MCF 10A (cell line): ENCODE data around the gene CCDC33. TPM values are rescaled to one million over a fixed set of nuclear protein-coding genes. Genes with fewer than 3 reads are reported as not detected.

Source experiments
- BruUV-seq: library from RNA; stranded (reverse); fragments of 400-500 nt; replicated peaks from 2 replicates; lab custom pipeline; 2021; lab: Mats Ljungman, UMichigan
- CTCF ChIA-PET: fragments of 300-600 bp; sonication (Branson Sonifier 250); formaldehyde crosslinking; extraction: SDS; loops from one replicate; lab custom pipeline; 2021; ENCODE audit warnings: antibody characterized with exemption, inconsistent platforms; lab: Yijun Ruan, JAX
- POLR2A ChIA-PET: fragments of 300-600, 350-650 bp; sonication (Branson Sonifier 250); formaldehyde crosslinking; extraction: SDS; loops from one replicate; lab custom pipeline; 2020; ENCODE audit warnings: antibody characterized with exemption, inconsistent platforms; lab: Yijun Ruan, JAX
- DNase-seq: peaks from one replicate; pipeline ENCODE4 v3.0.0-alpha.2; 2018; ENCODE audit not compliant: unreplicated experiment
- H3K27ac Mint-ChIP-seq: one replicate; pipeline ENCODE4 v1.8.0; 2022; ENCODE audit warnings: mild to moderate bottlenecking, low read depth, mixed read lengths; ENCODE audit not compliant: unreplicated experiment
- H3K27me3 Mint-ChIP-seq: one replicate; pipeline ENCODE4 v1.8.0; 2022; ENCODE audit warnings: mixed read lengths; ENCODE audit not compliant: insufficient read depth, unreplicated experiment
- H3K36me3 Mint-ChIP-seq: one replicate; pipeline ENCODE4 v1.8.0; 2022; ENCODE audit warnings: mild to moderate bottlenecking, moderate library complexity, mixed read lengths; ENCODE audit not compliant: insufficient read depth, unreplicated experiment
- H3K4me1 Mint-ChIP-seq: one replicate; pipeline ENCODE4 v1.8.0; 2022; ENCODE audit warnings: mixed read lengths; ENCODE audit not compliant: insufficient read depth, unreplicated experiment
- H3K4me3 Mint-ChIP-seq: one replicate; pipeline ENCODE4 v1.8.0; 2022; ENCODE audit warnings: mild to moderate bottlenecking, moderate library complexity, mixed read lengths; ENCODE audit not compliant: unreplicated experiment
- H3K9me3 Mint-ChIP-seq: one replicate; pipeline ENCODE4 v1.8.0; 2022; ENCODE audit warnings: mixed read lengths; ENCODE audit not compliant: unreplicated experiment
- CTCF ChIP-seq: fragments of 200-600 bp; IDR thresholded peaks from one replicate; pipeline ENCODE4 v1.8.0; 2022; ENCODE audit warnings: antibody characterized with exemption, mild to moderate bottlenecking; ENCODE audit not compliant: unreplicated experiment
- intact Hi-C: fragments of 100-400 bp; cut with micrococcal nuclease; formaldehyde crosslinking; loops from 2 replicates; pipeline ENCODE4 v1.14.1; 2022
- total RNA-seq: library from RNA; stranded (reverse); gene quantifications from 2 replicates; pipeline ENCODE4 v1.2.3, GENCODE V29; 2022

CCDC33 gene
- total RNA-seq, 1 experiment from 2014 or later: not detected

DNA sequence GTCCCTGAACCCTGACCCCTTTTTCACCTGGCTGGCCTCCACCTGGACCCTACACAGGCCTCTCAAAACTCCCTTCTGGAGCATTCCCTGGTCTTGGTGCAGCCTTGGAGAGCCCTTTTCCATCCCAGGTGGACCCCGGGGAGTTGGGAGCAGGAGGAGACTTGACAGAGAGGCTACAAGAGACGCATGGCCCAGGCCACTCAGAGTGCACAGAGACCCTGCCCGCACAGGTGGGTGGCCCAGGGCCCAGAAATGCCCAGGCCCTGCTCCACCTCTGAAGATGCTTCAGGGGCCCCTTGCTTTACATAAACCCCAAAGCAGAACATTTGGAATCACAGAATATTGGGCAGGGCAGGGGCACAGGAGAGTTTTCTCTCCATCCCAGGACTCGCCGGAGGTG is 97.0 kb downstream of the CCDC33 start:
- Mint-ChIP-seq H3K27ac (no peak overlapping the region), H3K27me3 (no peaks in the 10 kb centered on the region), H3K4me3 (no peak overlapping the region), H3K4me1 (peaks cover 6% of the 10 kb centered on the region), H3K9me3 (no peaks in the 10 kb centered on the region), H3K36me3 (no peaks in the 10 kb centered on the region)
- ChIA-PET CTCF (no interaction called here), POLR2A (no interaction called here)
- intact Hi-C loops: no loop called here
- DNase-seq: no peak
- TF ChIP-seq CTCF: no peak
- BruUV-seq: no TSS peak

DNA sequence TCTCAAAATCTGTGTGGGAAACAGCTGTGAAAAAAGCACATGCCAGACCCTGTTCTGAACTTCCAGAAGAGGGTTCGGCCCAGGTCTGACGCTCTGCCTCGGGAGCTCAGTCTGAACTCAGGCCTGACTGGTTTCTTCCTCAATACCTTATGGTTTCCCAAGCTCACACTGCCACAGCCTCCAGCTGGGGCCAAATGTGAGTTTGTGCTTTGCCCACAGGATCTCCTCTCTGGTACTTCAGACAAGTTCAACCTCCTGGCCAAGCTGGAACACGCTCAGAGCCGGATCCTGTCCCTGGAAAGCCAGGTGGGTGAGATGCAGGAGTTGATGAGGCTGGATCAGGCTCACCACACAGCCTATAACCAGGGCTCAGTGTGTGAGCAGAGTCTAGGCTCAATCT is 97.5 kb downstream of the CCDC33 start:
- no peaks in the 10 kb centered on the region for H3K36me3 Mint-ChIP-seq
- H3K27me3 Mint-ChIP-seq: no peaks in the 10 kb centered on the region
- no peak for TF ChIP-seq CTCF
- intact Hi-C loops: no loop called here
- H3K9me3 Mint-ChIP-seq: no peaks in the 10 kb centered on the region
- ChIA-PET POLR2A (no interaction called here), CTCF (no interaction called here)
- DNase-seq: no peak
- BruUV-seq: no TSS peak
- no peak overlapping the region for H3K4me3 Mint-ChIP-seq
- peaks cover 6% of the 10 kb centered on the region for H3K4me1 Mint-ChIP-seq
- no peak overlapping the region for H3K27ac Mint-ChIP-seq

GRCh38 chr15:74334127-74334526 is 98.0 kb downstream of the CCDC33 start:
- H3K9me3 Mint-ChIP-seq: no peaks in the 10 kb centered on the region
- ChIA-PET POLR2A (no interaction called here), CTCF (no interaction called here)
- TF ChIP-seq CTCF: no peak
- intact Hi-C loops: no loop called here
- DNase-seq: no peak
- no peak overlapping the region for H3K4me3 Mint-ChIP-seq
- H3K27me3 Mint-ChIP-seq: no peaks in the 10 kb centered on the region
- peaks cover 6% of the 10 kb centered on the region for H3K4me1 Mint-ChIP-seq
- H3K36me3 Mint-ChIP-seq: no peaks in the 10 kb centered on the region
- BruUV-seq: no TSS peak
- no peak overlapping the region for H3K27ac Mint-ChIP-seq

GRCh38 chr15:74335396-74335795 is 99.3 kb downstream of the CCDC33 start:
- ChIA-PET CTCF (interaction anchor here (0.7 to 1.0 kb wide), 3 partner anchors 13 to 15 kb away, joined by 3 to 4 read pairs (median 4); no protein-coding TSS in a partner anchor), POLR2A (no interaction called here)
- Mint-ChIP-seq H3K36me3 (no peaks in the 10 kb centered on the region), H3K9me3 (no peaks in the 10 kb centered on the region), H3K4me3 (no peak overlapping the region), H3K27ac (no peak overlapping the region), H3K27me3 (no peaks in the 10 kb centered on the region), H3K4me1 (peaks cover 15% of the 10 kb centered on the region)
- intact Hi-C loops: no loop called here
- DNase-seq: no peak
- no peak for TF ChIP-seq CTCF
- no TSS peak for BruUV-seq
